GM12892 (cell line): ENCODE data around the gene KIRREL3.

Experiments used
- POLR2A ChIP-seq: IDR thresholded peaks from 2 replicates; pipeline ENCODE4 v1.6.1; 2011; ENCODE audit warnings: low read depth, low read length, control low read depth
- POLR2AphosphoS5 ChIP-seq: IDR thresholded peaks from 2 replicates; pipeline ENCODE4 v1.6.1; 2011; ENCODE audit warnings: low read depth, low read length, control low read depth

DNA sequence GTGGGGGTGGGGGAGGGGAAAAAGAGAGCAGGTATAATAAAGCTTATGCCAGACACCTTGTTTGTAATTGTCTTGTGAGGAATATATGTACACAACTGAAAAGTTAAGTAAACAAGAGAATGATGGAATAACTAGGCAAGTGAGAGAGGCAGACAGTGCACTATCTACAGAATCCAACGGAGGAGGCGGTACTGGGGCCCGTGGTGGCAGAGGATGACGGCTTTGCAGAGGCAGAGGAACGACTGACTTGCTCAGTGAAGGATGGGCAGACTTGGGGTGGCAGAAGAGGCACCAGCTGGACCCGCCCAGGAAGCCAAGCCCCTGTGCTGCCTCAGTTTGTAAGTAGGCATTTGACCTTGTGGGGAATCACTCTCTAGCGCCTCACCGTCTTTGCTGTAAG, 347.5 kb downstream of the KIRREL3 start:
- no peak for TF ChIP-seq POLR2A
- TF ChIP-seq POLR2AphosphoS5: no peak
